ENCODE measurements around the gene DSCAM. TPM values are rescaled to one million over a fixed set of nuclear protein-coding genes. Genes with fewer than 3 reads are reported as not detected.

DSCAM gene
- total and polyA plus RNA-seq, 12 donors = under 0.01 to 0.11 (median 0.07) TPM; not detected in 5

DNA sequence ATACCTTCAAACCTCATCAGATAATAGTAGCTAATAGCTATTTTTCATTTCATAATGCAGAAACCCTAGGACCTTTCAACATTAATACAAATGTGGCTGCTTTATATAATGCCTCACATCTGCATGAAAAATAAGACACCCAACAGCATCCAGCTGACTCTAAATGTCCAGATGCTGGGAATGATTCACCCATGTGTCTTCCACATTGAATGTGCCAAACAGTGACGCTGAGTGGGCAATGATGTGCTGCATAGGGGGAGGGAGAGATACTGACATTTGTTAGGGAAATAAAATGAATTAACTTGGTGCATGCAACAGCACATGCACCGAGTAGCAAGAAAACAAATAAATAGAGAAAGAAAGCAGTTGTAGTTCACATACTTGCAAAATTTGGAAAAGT lies 199.3 kb downstream of the DSCAM start:
- Histone ChIP-seq H3K9me3 (replicated peaks in 1 of 3) (no peaks in the 10 kb centered on the region), H3K4me1 (replicated peaks in 1 of 2) (no peaks in the 10 kb centered on the region), H3K4me3 (no peak overlapping the region), H3K36me3 (replicated peaks in 1 of 2) (no peaks in the 10 kb centered on the region), H3K27ac (no peak overlapping the region), H3K27me3 (no peaks in the 10 kb centered on the region)
- TF ChIP-seq, protein P1, sequence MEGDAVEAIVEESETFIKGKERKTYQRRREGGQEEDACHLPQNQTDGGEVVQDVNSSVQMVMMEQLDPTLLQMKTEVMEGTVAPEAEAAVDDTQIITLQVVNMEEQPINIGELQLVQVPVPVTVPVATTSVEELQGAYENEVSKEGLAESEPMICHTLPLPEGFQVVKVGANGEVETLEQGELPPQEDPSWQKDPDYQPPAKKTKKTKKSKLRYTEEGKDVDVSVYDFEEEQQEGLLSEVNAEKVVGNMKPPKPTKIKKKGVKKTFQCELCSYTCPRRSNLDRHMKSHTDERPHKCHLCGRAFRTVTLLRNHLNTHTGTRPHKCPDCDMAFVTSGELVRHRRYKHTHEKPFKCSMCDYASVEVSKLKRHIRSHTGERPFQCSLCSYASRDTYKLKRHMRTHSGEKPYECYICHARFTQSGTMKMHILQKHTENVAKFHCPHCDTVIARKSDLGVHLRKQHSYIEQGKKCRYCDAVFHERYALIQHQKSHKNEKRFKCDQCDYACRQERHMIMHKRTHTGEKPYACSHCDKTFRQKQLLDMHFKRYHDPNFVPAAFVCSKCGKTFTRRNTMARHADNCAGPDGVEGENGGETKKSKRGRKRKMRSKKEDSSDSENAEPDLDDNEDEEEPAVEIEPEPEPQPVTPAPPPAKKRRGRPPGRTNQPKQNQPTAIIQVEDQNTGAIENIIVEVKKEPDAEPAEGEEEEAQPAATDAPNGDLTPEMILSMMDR (IDR thresholded peaks at IDR 0.05) = no peak
- no peak for TF ChIP-seq POLR2A (IDR thresholded peaks at IDR 0.05)
- intact Hi-C loops (cut with DNase I) = no loop called here
- WGBS, 4 donors = 33 to 78% (median 55%) methylated on average over 2 of the region's 2 CpGs
- no peak for DNase-seq

DNA sequence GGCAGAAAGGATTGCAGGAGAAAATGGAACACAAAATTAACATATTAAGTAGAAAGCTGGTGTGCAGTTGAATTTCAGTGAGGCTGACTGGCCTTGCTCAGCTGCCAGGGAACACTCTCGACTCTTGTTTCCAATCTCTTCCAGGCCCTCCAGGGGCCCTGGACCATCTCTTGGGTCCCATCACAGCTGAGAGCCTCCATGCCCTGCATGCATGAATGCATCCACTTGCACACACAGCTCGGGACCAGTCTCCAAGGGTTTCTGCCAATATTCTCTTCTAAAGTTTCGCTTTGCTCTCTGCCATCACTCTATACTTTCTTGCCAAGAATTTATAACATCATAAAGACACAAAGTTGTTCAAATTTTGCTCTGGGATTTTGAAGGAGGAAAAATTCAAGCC lies 200.3 kb downstream of the DSCAM start:
- no peaks in the 10 kb centered on the region for H3K4me1 ChIP-seq (replicated peaks in 1 of 2)
- intact Hi-C loops (cut with DNase I) = no loop called here
- DNase-seq = no peak
- H3K9me3 ChIP-seq (replicated peaks in 1 of 3) = no peaks in the 10 kb centered on the region
- no peak overlapping the region for H3K27ac ChIP-seq
- no peaks in the 10 kb centered on the region for H3K36me3 ChIP-seq (replicated peaks in 1 of 2)
- TF ChIP-seq, protein P1 (IDR thresholded peaks at IDR 0.05) = no peak
- TF ChIP-seq POLR2A (IDR thresholded peaks at IDR 0.05) = no peak
- H3K4me3 ChIP-seq = no peak overlapping the region
- WGBS, 4 donors = 59 to 73% (median 65%) methylated on average over 3 of the region's 3 CpGs
- no peaks in the 10 kb centered on the region for H3K27me3 ChIP-seq

DNA sequence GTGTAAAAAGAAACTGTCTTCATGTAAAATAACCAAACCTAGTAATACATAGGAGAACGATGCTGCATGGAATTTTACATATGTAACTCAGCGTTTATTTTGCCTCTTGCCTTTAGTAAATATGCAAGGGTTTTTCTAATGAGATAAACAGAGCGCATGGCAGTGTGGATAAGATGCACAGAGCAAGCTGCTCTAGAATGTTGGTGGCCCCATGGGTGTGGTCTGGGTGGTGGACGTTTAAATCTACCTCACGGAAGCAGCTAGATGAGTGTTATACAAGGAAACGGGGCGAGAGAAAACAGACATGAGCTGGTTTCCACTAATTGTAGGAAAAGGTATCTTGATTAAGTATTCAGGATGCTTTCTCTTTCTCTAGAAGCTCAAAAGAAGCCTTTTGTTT lies 205.9 kb downstream of the DSCAM start:
- intact Hi-C loops (cut with DNase I) = no loop called here
- no peak for TF ChIP-seq POLR2A (IDR thresholded peaks at IDR 0.05)
- TF ChIP-seq, protein P1 (IDR thresholded peaks at IDR 0.05) = no peak
- WGBS, 4 donors = 70 to 75% (median 74%) methylated on average over 7 of the region's 7 CpGs

DNA sequence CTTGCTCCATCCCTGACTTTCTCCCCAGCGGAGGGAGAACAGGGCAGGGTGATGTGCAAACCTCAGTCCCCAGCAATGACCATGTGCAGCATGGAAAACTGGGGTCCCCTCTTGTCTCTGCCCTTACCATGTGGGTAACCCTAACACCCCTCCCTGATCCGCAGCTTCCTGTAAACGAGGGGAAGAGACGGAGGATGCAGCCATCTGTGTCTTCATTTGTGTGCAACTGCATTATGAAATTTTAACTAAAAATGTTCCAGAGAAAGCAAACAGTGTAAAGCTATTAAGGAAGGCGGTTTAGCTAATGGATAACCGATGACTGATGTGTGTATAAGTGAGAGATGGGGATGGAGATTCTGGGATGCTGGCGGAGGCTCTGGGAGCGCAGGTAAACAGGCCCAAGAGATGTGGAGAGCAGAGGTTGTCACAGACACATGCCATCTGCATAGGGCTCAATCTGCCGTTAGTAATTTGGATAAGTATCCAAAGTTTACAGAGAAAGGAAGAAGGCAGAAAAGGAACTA lies 206.6 kb downstream of the DSCAM start:
- intact Hi-C loops (cut with DNase I) = no loop called here

More for the DNA sequence above, 205.9 kb downstream of the DSCAM start:
- no peaks in the 10 kb centered on the region for H3K36me3 ChIP-seq (replicated peaks in 1 of 2)
- no peaks in the 10 kb centered on the region for H3K4me1 ChIP-seq (replicated peaks in 1 of 2)
- H3K4me3 ChIP-seq = no peak overlapping the region
- H3K27ac ChIP-seq = no peak overlapping the region
- DNase-seq = no peak
- H3K9me3 ChIP-seq (replicated peaks in 1 of 3) = no peaks in the 10 kb centered on the region
- no peaks in the 10 kb centered on the region for H3K27me3 ChIP-seq

More for the DNA sequence above, 206.6 kb downstream of the DSCAM start:
- no peaks in the 10 kb centered on the region for H3K4me1 ChIP-seq (replicated peaks in 1 of 2)
- H3K27me3 ChIP-seq = no peaks in the 10 kb centered on the region
- no peaks in the 10 kb centered on the region for H3K36me3 ChIP-seq (replicated peaks in 1 of 2)
- 63 to 68% (median 66%) methylated on average over 9 of the region's 9 CpGs for WGBS, 4 donors
- TF ChIP-seq, protein P1 (IDR thresholded peaks at IDR 0.05) = no peak
- no peak for TF ChIP-seq POLR2A (IDR thresholded peaks at IDR 0.05)
- DNase-seq = no peak
- H3K4me3 ChIP-seq = no peak overlapping the region
- H3K27ac ChIP-seq = no peak overlapping the region
- H3K9me3 ChIP-seq (replicated peaks in 1 of 3) = no peaks in the 10 kb centered on the region
